Activated CD4-positive, alpha-beta T cell treated with anti-CD3 and anti-CD28 coated beads, Interleukin-2, Interleukin-4, amounts not matched to agents 100 ng/mL and 50 ng/mL, durations not matched to agents 16 hours and 8 hours (primary cell): ENCODE measurements around the gene KRT1.

Source experiments
- DNase-seq: peaks from one replicate; pipeline ENCODE4 v3.0.0-alpha.2; 2020; ENCODE audit warnings: low spot score

The KRT1 gene

DNA sequence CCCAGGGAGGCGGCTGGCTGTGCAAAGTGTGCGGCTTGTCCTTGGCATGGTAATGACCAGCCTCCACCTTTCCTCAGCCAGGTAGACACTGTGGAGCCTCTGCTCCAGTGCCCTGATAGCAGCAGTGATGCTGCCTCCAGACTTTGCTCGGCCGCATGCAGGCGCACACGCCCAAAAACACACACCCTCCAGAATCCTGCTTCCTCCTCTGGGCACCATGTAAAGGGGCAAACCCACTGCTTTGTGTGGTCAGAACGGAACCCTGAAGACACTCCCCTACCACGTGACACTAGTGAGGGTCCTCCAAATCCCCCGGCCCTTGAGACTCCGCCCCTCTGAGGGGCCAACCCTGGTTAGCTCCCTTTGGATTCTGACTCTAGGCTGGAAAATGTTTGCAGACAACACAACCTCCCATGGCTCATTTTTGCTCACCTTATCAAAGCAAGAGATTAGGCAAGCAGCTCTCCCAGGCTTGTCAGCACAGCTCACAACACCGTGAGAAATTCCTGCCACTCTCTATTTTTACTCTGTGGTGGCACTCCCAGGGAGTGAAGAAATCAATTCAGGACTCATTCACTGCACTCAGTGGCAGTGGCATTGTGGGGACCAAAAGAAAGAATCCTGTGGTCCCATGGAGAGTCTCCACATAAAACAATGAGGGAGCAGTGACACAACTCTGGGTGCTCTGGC lies 18.6 kb upstream of the KRT1 start:
- no peak for DNase-seq

DNA sequence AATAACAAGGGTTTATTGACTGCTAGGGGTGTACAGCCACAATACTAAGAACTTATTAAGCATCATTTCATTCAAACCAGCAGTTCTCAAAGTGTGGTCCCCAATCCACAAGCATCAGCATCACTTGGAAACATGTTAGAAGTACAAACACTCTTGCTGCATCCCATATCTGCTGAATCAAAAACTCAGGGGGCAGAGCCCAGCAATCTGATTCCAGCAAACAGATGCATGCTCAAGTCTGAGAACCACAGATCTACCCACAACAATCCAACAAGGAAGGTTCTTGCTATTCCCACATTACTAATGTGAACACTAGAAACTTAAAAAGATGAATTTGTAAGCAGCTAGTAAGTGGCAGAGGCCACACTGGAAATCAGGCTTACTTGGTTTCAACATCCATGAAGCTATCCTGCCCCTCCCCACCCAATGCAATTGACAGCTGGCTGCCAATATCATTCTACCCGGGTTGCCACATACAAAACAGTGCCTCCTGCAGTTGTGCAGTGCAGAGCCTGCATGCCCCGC lies 16.9 kb upstream of the KRT1 start:
- DNase-seq, result no peak

DNA sequence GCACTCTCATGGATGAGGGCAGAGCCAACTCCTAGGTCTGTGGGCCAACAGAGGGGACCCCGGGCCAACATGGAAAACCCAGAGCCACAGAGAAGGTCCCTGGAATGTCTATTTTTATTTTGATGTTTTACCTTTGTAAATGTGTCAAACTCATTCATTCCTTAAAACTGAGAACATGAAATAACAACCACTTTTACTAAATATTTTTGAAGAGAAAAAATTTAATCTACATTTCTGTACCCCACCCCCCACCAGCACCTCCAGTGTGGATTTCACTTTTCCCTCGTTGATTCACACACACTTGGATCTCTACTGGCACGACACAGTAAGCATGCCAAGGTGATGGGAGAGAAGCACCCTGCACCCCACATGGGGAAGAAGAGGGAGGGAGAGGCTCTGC lies 16.4 kb upstream of the KRT1 start:
- DNase-seq, result no peak

DNA sequence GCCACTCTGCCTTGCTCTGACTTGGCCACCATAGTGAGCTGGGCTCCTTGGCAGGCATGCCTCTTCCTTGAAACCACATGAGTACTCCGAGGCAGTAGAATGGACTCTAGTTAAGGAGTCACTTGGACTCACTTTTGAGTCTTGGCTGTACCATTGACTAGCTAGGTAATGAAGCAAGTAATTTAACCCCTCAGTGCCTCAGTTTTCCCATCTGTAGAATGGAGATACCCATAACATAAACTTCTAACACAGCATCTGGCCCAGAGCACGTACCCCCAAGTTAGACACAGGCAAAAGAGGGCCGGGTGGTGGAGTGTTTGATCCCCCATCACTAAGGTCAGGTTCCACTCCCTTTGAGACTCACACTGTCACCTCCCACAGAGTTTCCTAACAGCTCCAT lies 14.8 kb upstream of the KRT1 start:
- no peak for DNase-seq

DNA sequence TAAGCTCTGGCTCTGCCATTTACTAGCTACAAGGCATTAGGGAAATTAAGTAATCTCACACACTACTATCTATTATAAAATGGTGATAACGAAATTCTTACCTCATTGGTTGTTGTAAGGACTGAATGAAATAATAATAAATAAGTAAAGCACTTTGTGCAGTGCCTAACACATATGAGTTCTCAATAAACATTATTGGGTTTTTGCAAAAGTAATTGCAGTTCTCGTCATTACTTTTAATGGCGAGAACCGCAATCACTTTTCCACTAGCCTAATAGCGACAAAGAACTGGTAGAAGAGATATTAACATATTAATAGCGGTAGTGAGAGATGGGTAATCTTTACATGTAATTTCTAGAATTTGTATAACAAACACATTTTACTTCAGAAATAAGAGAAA lies 13.9 kb upstream of the KRT1 start:
- DNase-seq, result no peak

DNA sequence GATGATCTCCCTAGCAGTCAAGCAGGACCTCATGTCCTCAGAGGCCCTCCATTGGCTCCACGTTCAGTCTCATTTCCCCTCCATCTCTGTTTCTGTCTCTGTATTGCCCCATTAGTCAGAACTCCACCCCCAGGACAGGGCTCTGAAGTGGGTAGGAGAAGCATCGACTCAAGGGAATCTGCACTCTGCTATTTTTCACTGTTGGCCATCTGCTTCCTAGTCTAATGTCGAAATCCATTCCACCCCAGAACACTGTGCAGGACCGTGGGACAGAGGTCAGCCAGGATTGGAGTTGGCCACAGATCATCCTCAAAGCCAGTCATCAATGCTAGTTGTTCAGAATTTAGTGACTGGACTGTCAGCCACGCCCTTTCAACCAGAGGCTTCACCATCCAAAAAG lies 13.1 kb upstream of the KRT1 start:
- DNase-seq, result no peak

DNA sequence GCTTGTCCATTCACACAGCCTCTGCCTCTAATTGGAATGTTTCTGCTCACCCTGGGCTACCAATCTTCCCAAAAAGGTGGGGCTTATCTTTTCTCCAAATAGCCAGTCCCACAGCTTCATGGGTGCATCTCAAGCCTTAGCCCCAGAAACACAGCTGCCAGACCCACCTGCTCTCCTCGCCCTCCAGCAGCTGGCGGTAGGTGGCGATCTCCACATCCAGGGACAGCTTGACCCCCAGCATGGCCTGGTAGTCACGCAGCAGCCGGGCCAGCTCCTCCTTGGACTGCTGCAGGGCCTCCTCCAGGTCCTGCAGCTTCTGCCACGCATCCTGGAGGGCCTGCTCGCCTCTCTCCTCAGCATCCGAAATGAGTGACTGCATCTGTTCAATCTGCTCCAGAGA lies 12.0 kb upstream of the KRT1 start:
- no peak for DNase-seq

DNA sequence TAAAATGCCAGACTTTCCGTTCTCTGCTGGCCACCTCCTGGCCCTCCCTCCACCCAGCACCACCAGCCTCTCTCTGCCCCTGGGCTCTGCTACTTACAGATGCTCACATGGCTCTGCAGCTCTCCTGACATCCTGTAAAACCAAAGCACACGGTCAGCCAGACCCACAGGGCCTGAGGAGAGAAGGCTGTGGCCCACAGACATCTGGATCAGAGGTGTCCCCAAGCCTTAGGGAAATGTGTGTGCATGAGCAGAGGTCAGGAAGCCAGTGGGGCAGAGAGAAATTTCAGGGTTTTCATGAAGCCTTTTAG lies 11.6 kb upstream of the KRT1 start:
- no peak for DNase-seq

DNA sequence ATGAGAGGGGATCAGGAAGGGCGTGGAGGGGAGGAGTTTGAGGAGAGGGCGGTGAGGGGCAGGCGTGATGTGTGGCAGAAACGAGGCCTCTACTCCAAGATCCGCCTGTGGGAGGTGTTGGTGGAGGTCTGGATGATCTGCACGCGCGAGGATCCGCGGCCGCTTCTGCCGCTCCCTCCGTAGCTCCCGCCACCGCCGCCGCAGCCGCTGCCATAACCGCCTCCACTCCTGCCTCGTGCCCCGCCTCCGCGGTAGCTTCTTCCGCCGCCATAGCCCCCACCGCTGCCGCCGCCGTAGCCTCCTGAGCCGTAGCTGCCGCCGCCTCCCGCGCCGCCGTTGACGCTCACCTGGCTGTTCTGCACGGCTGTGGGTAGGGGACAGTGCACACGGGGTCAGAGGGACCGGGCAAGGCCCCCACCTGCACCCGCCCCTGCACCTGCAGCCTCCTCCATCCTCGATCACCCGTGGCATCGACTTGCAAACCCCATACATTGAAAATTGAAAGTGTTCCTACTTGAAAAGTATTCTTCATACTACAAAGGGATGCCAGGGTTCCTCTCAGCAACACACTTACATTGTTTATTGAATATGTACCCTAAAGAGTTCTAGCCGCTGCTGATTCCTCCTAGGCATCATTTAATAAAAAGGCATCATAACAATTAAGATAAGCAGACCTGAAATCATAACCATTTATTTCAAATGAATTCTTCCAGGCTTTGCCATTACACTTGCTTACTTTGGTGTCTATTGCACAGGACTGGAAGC lies 11.1 kb upstream of the KRT1 start:
- peak; percentile 12 for DNase-seq

DNA sequence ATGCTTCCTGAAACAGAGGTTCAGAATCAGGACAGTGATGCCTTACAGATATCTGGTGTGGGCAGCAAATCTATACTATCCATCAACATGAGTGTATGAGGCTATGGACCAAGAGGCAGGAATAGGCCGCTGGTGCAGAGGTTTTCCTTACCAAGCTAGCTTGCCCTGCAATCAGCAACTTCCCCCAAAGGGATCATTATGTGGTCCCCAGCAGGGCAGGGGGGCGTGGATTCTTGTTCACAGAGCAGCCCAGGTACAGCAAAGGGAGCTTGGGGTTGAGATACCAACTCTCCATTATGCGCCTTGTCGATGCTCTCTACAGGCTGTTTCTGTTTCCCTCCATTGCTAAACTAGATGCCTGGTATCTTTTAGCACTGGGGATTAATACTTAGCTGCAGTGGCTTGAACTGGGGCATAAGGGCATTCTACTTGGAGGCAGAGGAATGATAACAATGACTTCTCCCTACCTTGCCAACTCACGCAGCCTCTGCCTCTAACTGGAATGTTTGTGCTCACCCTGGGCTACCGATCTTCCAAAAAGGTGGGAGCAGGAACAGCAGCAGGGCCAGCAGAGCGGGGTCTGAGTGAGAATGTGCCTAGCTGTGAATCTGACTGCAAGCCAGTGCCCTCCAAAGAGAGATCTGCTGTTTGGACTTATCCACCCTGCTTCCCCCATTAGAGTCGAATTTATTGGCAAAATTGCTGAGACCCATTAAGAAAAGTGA lies 10.3 kb upstream of the KRT1 start:
- no peak for DNase-seq

DNA sequence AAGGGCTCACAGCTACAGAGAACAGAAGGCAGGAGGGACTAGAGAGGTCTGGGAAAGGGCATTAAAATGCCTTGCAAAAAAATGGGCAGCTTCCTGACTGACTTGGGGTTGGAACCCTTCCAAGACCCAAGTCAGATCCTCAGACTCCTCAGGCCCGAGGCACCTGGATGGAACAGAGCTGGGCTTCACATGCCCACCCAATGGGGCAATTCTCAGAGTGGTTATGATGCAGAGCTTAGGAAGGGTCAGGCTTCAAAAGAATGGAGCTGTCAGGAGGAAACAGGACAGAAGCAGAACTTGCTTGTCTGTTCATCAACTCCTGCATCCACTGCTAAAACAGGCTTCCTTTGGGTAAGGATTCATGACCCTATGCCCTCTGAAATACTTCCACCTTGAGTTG lies 9.7 kb upstream of the KRT1 start:
- no peak for DNase-seq

DNA sequence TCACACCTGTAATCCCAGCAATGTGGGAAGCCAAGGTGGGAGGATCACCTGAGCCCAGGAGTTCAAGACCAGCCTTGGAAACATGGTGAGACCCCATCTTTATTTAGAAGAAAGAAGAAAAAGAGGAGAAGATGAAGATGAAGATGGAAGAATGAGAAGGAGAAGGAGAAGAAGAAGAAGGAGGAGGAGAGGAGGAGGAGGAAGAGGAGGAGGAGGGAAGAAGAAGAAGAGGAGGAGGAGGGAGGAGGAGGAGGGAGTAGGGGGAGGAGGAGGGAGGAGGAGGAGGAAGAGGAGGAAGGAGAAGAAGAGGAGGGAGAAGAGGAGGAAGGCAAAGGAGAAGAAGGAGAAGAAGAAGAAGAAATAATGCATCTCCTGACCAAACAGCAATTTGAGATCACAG lies 9.0 kb upstream of the KRT1 start:
- DNase-seq, result no peak

DNA sequence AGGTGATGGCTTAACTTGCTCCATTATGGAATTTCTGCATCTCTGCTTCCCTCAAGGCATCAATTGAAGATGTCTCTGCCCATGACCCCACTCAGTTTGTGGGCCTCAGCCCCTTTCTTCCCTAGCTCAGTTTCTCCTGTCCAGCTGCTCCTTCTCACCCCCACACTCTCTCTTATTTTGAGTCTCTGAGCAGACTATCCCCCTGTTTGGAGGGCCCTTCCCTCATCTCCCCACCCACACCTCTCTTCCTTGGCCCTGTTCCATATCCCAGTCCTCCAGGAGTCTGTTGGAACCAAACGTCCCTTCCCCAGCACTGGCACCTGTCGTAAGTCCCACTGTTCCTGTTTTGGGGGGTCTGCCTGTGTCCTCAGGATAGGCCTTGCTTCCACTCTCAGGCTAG lies 8.3 kb upstream of the KRT1 start:
- DNase-seq, result no peak

DNA sequence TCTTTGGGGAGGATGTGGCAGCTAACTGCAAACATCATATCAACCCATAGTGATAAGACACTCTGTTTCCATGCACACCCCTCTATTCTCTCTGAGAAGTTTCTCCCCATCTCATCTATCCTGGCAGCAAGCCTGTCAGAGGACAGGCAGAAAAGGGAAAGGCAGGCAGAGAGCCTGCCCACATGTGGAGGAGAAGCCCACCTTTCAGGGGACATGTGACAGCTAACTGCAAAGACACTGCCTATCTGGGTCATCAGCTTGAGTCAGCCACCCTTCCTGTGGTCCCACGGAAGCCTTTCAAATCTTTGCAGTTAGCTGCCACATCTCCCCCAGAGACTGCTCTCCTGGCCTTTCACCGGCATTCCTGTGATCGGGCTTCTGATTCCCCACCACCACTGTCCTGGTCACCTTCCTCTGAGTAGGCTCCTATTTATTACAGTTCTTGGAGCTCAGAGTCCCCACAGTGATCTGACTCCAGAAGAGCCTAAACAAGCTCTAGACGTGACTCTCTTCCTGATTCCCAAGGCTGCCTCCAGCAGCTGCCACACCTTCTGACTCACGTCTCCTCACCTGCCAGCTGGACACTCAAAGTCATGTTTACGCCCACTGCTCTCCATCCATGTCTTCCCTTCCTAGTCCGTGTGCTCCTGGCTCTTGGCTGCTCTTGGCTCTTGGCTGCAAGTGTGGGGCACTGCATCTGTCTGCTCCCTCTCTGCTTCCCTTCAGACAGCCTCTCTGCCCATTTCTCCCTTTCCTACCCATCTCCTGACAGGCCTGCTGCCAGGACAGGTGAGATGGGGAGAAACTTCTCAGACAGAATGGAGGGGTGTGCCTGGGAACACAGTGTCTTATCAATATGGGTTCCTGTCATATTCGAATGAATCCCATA lies 7.5 kb upstream of the KRT1 start:
- DNase-seq, result no peak

DNA sequence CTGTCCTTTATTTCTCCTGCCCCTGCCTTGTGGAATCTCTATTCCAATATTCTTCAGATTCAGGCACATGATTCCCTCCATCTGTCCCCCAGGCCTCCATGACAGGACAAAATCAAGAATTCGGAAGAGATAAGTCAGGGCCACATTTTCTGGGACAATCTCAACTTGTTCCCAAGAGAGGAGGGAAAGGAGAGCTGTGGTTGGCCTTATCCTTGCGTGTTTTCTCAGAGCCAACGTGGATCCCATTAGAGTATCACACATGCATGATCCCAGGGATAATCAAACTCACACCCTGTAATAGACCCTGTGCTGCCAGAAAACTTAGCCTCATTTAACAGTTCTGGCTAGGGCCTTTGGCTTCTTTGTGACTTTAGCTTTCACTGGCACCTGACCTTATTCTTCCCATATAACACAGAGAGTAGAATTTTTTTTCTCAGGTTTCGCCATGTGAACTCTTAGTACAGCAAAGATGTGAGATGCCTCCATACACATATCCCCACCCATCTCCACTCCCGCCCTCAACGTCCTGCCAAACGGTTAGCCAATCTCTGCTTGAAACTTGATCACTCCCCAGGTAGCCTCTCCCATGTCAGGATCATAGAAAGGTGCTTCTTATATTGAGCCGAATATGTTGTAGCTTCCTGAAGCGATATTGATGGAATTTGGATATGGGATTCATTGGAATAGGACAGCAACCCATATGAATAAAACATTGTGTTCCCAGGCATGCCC lies 6.7 kb upstream of the KRT1 start:
- DNase-seq, result no peak

DNA sequence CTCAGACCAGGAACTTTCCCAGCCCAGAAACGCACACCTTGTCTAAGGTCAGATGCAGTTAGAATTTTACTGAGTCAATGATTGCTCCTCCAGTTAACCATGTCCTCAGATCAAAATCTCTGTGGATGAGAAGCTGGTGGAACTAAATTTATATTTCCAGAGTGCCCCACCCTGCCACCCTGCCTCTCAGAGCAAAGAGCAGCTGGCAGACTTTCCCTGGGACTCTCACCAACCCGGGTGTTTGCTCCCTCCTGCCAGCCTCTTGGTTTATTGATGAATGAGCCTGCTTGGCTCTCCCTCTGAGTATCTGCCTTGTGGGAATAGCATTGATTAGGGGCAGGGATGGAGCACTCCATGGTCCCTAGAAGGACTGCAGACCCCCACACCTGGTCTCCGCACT lies 5.9 kb upstream of the KRT1 start:
- DNase-seq, result no peak

DNA sequence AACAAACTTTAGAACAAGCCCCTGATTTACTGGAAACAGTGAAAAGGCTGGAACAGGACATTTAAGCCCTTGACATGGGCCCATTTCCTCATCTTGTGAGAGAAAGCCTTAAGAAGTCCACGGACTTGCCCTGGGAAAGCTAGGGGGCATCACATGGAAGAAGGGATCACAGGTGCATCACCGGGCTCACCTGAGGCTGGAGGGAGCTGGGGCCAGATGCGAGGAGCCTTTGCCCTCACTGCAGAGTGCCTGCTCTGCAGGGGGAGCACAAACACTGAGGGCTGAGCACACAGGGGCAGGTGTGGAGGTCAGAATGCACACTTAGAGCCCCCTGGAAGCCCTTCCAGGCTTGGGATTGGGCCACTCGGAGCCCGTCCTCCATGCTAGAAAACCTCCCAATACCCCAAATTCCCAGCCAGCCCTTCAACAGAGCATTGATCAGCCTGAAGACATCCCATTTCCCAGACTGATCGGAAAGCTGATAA lies 5.2 kb upstream of the KRT1 start:
- DNase-seq, result no peak

DNA sequence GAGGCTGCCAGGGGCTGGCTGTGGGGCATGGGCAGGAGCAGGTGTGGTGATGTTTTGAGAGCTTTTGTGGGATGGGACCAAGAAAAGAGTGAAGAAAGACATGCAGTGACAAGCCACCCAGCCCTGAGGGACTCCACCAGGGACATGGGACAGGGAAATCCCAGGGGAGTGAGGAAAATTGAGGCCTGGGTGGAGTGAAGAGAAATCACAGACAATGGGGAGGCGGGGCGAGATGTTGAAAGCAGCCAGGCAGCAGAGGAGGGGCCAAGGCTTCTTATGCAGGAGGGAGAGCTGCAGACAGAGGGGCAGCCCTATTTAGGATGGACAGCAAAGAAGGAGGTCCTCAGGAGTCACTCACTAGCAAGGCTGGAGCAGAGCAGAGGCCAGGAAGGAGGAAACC lies 4.2 kb upstream of the KRT1 start:
- no peak for DNase-seq

DNA sequence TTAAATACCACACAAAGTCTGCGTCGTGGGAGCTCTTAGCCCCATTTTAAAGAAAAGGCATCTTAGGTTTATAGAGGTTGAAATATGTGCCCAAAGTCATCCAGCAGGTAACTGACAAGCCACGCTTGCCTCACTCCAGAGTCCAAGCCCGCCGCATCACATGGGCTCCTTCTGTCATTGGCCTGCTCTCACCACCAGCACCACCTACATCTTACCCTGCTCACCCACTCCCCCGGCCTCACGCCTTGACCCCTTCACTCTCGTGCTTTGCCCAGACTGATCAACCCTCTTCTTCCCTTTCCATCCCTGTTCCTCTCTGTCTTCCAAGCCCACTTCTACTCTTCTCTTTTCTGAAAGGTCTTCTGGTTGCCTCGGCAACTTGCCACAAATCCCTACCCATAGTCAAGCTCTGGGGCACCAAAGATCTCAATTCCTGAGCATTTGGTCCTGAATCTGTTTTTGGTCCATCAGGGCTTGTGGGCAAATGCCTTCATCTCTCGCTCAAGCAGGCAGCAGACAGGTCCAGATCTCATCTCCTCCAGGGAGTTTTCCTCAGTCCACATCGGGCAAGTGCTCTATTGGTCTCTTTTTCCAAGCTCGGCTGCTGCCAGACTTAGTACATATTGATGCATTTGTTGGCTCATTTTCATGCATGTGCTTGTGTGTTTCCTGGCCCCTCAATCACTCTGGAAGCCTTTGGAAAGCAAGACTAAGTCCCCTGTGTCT lies 3.5 kb upstream of the KRT1 start:
- DNase-seq, result no peak

DNA sequence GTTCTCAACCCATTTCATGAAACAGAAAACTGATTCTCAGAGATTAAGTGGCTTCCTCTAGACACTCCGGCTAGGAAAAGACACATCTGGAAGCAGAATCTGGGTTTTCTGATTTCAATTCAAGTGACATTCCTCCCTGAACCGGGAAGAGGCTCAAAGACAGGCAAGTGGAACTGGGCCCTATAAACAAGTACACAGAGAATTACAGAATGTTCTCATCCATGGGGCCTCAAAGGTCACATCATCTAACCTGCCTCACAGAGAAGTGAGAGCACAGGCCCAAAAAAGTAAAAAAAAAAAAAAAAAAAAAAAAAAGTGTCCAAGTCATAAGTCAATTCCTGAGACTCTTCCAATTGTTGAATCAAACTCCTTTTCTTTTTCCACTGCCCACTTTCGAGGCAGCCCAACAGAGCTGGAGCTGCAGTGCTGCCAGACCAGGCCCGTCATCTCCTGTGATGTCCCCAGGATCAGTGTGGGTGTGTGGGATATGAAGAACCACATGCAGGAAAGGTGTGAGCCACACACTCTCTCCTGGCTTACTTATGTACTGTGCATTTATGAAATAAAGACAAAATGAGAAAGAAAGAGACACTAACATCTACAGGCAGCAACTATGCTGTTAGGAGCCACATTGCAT lies 2.8 kb upstream of the KRT1 start:
- DNase-seq, result no peak

DNA sequence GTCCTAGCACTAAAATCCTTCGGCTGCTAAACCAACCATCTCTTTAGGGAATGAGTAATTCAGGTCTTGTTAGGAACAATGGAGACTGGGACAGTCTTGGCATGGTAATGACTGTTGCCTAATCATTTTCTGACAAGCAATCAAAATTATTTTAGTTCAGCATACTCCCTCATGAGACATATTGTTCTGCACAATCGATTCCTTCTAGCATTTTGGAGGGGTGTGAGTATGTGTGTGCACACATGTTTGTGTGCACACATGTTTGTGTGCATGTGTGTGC lies 2.1 kb upstream of the KRT1 start:
- DNase-seq, result no peak
